Measurements from ENCODE around the gene CENPX. TPM values are rescaled to one million over a fixed set of nuclear protein-coding genes. Genes with fewer than 3 reads are reported as not detected.

CENPX gene
- total and polyA plus RNA-seq, 2 of the 13 experiments (the other 11 are each of a cell fraction or from before 2014, with no cell fraction given), result 92.7 to 170 TPM

DNA sequence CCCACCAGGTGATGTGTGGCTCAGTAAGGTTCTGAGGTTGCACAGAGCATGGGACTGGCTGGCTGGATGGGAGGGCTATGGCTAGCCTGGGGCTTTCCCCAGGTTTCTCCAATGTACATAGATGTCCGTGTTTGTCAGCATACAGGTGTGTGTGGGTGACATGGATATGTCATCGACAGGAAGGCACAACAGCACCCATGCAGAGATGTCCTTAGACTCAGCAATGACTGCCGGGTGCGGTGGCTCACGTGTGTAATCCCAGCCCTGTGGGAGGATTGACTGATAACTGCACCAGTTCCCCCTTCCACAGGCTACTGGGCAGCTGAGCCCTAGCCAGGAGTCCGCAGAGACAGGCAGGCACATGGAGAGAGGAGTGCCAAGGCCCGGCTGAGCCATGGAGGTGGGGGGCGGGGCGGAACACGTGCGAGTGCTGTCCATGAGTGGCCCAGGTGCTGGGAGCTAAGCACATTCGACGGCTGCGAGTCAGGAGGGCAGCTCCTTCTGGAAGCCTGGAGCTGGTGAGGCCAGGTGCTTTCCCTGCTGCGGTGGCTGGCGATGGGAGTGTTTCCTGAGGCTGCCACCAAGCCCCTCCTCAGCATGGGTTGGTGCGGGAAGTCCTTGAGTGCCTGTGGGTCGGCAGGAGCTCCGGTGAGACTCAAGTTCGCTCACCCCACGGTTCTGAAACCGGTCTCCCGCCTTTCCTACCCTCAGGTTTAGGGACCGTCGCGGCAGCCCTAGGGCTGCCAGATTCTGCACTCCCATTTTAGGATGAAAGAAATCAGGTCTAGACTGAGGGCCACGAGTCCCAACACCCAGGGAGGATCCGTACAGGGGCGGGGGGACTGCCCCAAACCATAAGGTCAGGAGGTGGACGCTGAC, 46.1 kb downstream of the CENPX start (continued):
- TF ChIP-seq ZNF770 (CRISPR knock-in tag; IDR thresholded peaks at IDR 0.05) (no peak), ETV5 (CRISPR knock-in tag; IDR thresholded peaks at IDR 0.05; ENCODE audit: borderline replicate concordance) (no peak), HOXA5 (CRISPR knock-in tag; IDR thresholded peaks at IDR 0.05) (no peak), ZNF205 (CRISPR knock-in tag; IDR thresholded peaks at IDR 0.05) (no peak; the same call in 1 of the 2 replicates), TARDBP (CRISPR knock-in tag; IDR thresholded peaks at IDR 0.05) (no peak), ZNF446 (CRISPR knock-in tag; IDR thresholded peaks at IDR 0.05) (no peak), SOX13 (IDR thresholded peaks at IDR 0.05) (no peak), SOX13 (CRISPR knock-in tag; conservative IDR thresholded peaks at IDR 0.05 in 1 of 2, IDR thresholded peaks at IDR 0.05 in 1 of 2) (no peak), ZNF703 (CRISPR knock-in tag; IDR thresholded peaks at IDR 0.05; ENCODE audit: borderline replicate concordance) (no peak), ELF3 (CRISPR knock-in tag; IDR thresholded peaks at IDR 0.05) (no peak; the same call in 1 of the 2 replicates), ZNF253 (CRISPR knock-in tag; IDR thresholded peaks at IDR 0.05; ENCODE audit: borderline replicate concordance) (no peak), PBX3 (CRISPR knock-in tag; IDR thresholded peaks at IDR 0.05; ENCODE audit: borderline replicate concordance) (no peak; the same call in 1 of the 2 replicates), ADNP (CRISPR knock-in tag; IDR thresholded peaks at IDR 0.05) (no peak)
- TF ChIP-seq, protein P1, sequence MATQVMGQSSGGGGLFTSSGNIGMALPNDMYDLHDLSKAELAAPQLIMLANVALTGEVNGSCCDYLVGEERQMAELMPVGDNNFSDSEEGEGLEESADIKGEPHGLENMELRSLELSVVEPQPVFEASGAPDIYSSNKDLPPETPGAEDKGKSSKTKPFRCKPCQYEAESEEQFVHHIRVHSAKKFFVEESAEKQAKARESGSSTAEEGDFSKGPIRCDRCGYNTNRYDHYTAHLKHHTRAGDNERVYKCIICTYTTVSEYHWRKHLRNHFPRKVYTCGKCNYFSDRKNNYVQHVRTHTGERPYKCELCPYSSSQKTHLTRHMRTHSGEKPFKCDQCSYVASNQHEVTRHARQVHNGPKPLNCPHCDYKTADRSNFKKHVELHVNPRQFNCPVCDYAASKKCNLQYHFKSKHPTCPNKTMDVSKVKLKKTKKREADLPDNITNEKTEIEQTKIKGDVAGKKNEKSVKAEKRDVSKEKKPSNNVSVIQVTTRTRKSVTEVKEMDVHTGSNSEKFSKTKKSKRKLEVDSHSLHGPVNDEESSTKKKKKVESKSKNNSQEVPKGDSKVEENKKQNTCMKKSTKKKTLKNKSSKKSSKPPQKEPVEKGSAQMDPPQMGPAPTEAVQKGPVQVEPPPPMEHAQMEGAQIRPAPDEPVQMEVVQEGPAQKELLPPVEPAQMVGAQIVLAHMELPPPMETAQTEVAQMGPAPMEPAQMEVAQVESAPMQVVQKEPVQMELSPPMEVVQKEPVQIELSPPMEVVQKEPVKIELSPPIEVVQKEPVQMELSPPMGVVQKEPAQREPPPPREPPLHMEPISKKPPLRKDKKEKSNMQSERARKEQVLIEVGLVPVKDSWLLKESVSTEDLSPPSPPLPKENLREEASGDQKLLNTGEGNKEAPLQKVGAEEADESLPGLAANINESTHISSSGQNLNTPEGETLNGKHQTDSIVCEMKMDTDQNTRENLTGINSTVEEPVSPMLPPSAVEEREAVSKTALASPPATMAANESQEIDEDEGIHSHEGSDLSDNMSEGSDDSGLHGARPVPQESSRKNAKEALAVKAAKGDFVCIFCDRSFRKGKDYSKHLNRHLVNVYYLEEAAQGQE (IDR thresholded peaks at IDR 0.05; ENCODE audit: borderline replicate concordance in 1 of 2, low read depth in 1 of 2, low read length in 2 of 2), result no peak; a peak in 1 of 4 replicates

Data from HepG2 (cell line).